Measurements from ENCODE around the gene CD80. TPM values are rescaled to one million over a fixed set of nuclear protein-coding genes. Genes with fewer than 3 reads are reported as not detected.

CD80 gene
- total and polyA plus RNA-seq, 2 of the 8 experiments (the other 6 are each of a cell fraction or from before 2014, with no cell fraction given), result 0.11 TPM; not detected in 1

- TF ChIP-seq CHD7 (IDR thresholded peaks at IDR 0.05; ENCODE audit: insufficient replicate concordance, low read length) (no peak), HDAC2 (IDR thresholded peaks at IDR 0.05; ENCODE audit: borderline replicate concordance in 1 of 2, low read depth in 2 of 2, low read length in 2 of 2) (no peak)
These were observed 28.7 kb upstream of the CD80 start (continued) for GRCh38 chr3:119588112-119588511.
